ENCODE results near the gene NARF.

DNA sequence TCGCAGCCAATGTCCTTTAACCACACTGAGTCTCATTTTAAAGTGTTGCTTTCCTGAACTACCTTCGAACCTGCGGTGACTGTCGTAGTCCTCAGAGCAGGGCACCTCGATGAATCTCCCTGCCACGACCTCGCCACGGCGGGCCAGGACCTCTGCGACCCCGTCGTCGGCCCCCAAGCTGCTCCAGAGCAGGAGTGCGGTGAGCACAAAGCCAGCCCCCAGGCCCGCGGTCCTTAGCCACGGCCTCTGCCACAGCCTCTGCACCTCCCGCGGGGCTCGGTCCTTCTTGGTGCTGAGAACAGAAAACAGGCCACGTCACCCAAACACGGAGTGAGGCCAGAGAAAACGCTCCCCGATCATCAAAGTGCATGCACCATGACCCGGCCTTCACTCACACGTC lies 43.2 kb upstream of the NARF start:
- no peak for TF ChIP-seq POLR2A (IDR thresholded peaks at IDR 0.05)
- TF ChIP-seq, protein P1, sequence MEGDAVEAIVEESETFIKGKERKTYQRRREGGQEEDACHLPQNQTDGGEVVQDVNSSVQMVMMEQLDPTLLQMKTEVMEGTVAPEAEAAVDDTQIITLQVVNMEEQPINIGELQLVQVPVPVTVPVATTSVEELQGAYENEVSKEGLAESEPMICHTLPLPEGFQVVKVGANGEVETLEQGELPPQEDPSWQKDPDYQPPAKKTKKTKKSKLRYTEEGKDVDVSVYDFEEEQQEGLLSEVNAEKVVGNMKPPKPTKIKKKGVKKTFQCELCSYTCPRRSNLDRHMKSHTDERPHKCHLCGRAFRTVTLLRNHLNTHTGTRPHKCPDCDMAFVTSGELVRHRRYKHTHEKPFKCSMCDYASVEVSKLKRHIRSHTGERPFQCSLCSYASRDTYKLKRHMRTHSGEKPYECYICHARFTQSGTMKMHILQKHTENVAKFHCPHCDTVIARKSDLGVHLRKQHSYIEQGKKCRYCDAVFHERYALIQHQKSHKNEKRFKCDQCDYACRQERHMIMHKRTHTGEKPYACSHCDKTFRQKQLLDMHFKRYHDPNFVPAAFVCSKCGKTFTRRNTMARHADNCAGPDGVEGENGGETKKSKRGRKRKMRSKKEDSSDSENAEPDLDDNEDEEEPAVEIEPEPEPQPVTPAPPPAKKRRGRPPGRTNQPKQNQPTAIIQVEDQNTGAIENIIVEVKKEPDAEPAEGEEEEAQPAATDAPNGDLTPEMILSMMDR (IDR thresholded peaks at IDR 0.05), result no peak
